GM21381 (cell line): ENCODE data around the gene TMEM30B.
A peak's percentile ranks its signal among the peaks of the same experiment; 100 is the strongest.
"Not testable (repeated sequence)": the region's sequence is repeated elsewhere in the genome, so short reads cannot be mapped to it uniquely, and the experiment has no call there.

Experiments
- ATAC-seq: cut with Tn5 transposase; IDR thresholded peaks from one replicate; pipeline ENCODE4 v1.9.1; 2021; ENCODE audit warnings: mild to moderate bottlenecking, moderate library complexity; ENCODE audit not compliant: unreplicated experiment

TMEM30B gene

GRCh38 chr14:61281186-61281947, at the start of gene TMEM30B:
TSS of gene TMEM30B (minus strand) at chr14:61281338. CDS start at chr14:61281147, 191 bp downstream.
- ATAC-seq = no peak

- ATAC-seq = no peak
Observed at GRCh38 chr14:61330511-61330910, 49.4 kb upstream of the TMEM30B start.

GRCh38 chr14:61329478-61330051, 48.4 kb upstream of the TMEM30B start:
- ATAC-seq = no peak

- no peak for ATAC-seq
Observed at GRCh38 chr14:61328626-61329262, 47.6 kb upstream of the TMEM30B start.

GRCh38 chr14:61326847-61327246, 45.7 kb upstream of the TMEM30B start:
- ATAC-seq = no peak

GRCh38 chr14:61326146-61326545, 45.0 kb upstream of the TMEM30B start:
- ATAC-seq = no peak

- ATAC-seq = no peak
Observed at GRCh38 chr14:61325166-61325565, 44.0 kb upstream of the TMEM30B start.

GRCh38 chr14:61323970-61324369, 42.8 kb upstream of the TMEM30B start:
- ATAC-seq = no peak

- ATAC-seq = no peak
Observed at GRCh38 chr14:61322799-61323290, 41.7 kb upstream of the TMEM30B start.

- ATAC-seq = peak; percentile 3
Observed at GRCh38 chr14:61322011-61322798, 41.1 kb upstream of the TMEM30B start.

- peak; percentile 77 for ATAC-seq
Observed at GRCh38 chr14:61321385-61322010, 40.4 kb upstream of the TMEM30B start, which contains the start of gene PRKCH. TSS of gene PRKCH (plus strand) at chr14:61321579. CDS start at chr14:61322102, 523 bp downstream.

- no peak for ATAC-seq
Observed at GRCh38 chr14:61320806-61321384, 39.8 kb upstream of the TMEM30B start.

- ATAC-seq = not testable (repeated sequence)
Observed at GRCh38 chr14:61320170-61320569, 39.0 kb upstream of the TMEM30B start.

- no peak for ATAC-seq
Observed at GRCh38 chr14:61319706-61320105, 38.6 kb upstream of the TMEM30B start.

GRCh38 chr14:61319086-61319485, 37.9 kb upstream of the TMEM30B start:
- no peak for ATAC-seq

GRCh38 chr14:61315313-61315712, 34.2 kb upstream of the TMEM30B start:
- no peak for ATAC-seq

GRCh38 chr14:61308701-61309100, 27.6 kb upstream of the TMEM30B start:
- not testable (repeated sequence) for ATAC-seq

GRCh38 chr14:61308198-61308597, 27.1 kb upstream of the TMEM30B start:
- ATAC-seq = no peak

- ATAC-seq = no peak
Observed at GRCh38 chr14:61304688-61305087, 23.6 kb upstream of the TMEM30B start.

GRCh38 chr14:61300754-61301153, 19.6 kb upstream of the TMEM30B start:
- no peak for ATAC-seq
